Measurements from ENCODE around the gene CTRB1. TPM values are rescaled to one million over a fixed set of nuclear protein-coding genes. Genes with fewer than 3 reads are reported as not detected.

CTRB1 gene
- total and polyA plus RNA-seq, 2 donors (not counting 3 experiments of a cell fraction or from before 2014, with no cell fraction given), result not detected

- Histone ChIP-seq H3K9me3 (replicated peaks; ENCODE audit: control insufficient read depth, insufficient read depth, low read length) (no peaks in the 10 kb centered on the region), H3K9me1 (replicated peaks; ENCODE audit: control insufficient read depth, extremely low read depth, insufficient read depth, low read length) (no peaks in the 10 kb centered on the region), H3K79me2 (ENCODE audit: control insufficient read depth, insufficient read depth, low read length) (peaks cover 100% of the 10 kb centered on the region), H3K4me2 (ENCODE audit: insufficient read depth, low read length) (no peak overlapping the region), H3K4me3 (replicated peaks in 1 of 3; ENCODE audit: insufficient read depth in 1 of 3, low read depth in 1 of 3, low read length in 3 of 3) (no peak overlapping the region), H3K36me3 (ENCODE audit: control insufficient read depth in 2 of 2, extremely low read depth in 1 of 2, insufficient read depth in 2 of 2, low read length in 2 of 2) (peaks cover 26 to 80% of the 10 kb centered on the region in 2 experiments), H3K27me3 (ENCODE audit: control insufficient read depth in 2 of 2, insufficient read depth in 2 of 2, low read length in 2 of 2) (no peaks in the 10 kb centered on the region), H3K9ac (replicated peaks; ENCODE audit: extremely low read depth, insufficient read depth, low read length) (no peak overlapping the region), H4K20me1 (replicated peaks; ENCODE audit: control insufficient read depth, extremely low read depth, insufficient read depth, low read length) (no peaks in the 10 kb centered on the region), H2AFZ (ENCODE audit: low read depth, low read length) (no peak overlapping the region), H3K4me1 (ENCODE audit: control insufficient read depth, extremely low read depth, insufficient read depth, low read length) (peaks cover 17% of the 10 kb centered on the region), H3K27ac (ENCODE audit: insufficient read depth, low read depth, low read length) (peak overlapping the region; percentile 48)
- dilution Hi-C loops (cut with MboI; ENCODE audit: extremely low pct_ligation_motif_present, low sequenced_read_pairs) (no loop called here), intact Hi-C loops (cut with micrococcal nuclease) (no loop called here)
- FAIRE-seq (no peak), DNase-seq (ENCODE audit: low read depth, low spot score) (no peak)
- no peak for TF ChIP-seq POLR2AphosphoS5 (IDR thresholded peaks at IDR 0.05; ENCODE audit: insufficient read depth, low read depth, low read length)
- no peak for TF ChIP-seq JUN (IDR thresholded peaks at IDR 0.05; ENCODE audit: borderline replicate concordance, insufficient read depth, insufficient read length, low read depth)
- no peak for TF ChIP-seq MAX (IDR thresholded peaks at IDR 0.05; ENCODE audit: insufficient read depth, insufficient read length)
- peak in 1 of 2 donors; percentile 13 for TF ChIP-seq CTCF (IDR thresholded peaks at IDR 0.05; ENCODE audit: extremely low read depth in 1 of 2, insufficient read depth in 1 of 2, low read depth in 1 of 2, low read length in 2 of 2)
- TF ChIP-seq EZH2 (IDR thresholded peaks at IDR 0.05; ENCODE audit: borderline replicate concordance, low read depth, low read length, severe bottlenecking), result no peak
- TF ChIP-seq POLR2A (IDR thresholded peaks at IDR 0.05; ENCODE audit: low read depth, low read length), result peak; percentile 6
- ChIA-PET POLR2A (no interaction called here), CTCF (interaction anchor here (0.7 to 2.3 kb wide), 10 partner anchors 101 to 173 kb away, joined by 3 to 10 read pairs (median 4); no protein-coding TSS in a partner anchor)
- no TSS peak for BruUV-seq (replicated peaks)
Observed at GRCh38 chr16:75238853-75239541, 20.2 kb downstream of the CTRB1 start.

All from endothelial cell of umbilical vein (primary cell).